Gastroesophageal sphincter (tissue), 3 donors: ENCODE measurements around the gene TPGS1.

Source experiments
- CTCF ChIP-seq, 4 experiments: fragments of 200-600 bp in 2 of 4; fragments of 450-650 bp in 2 of 4; sonication (generic) in 1 of 4; IDR thresholded peaks; one replicate each; pipeline ENCODE4 v1.5.1; 2017 to 2019; ENCODE audit warnings: antibody characterized with exemption in 4 of 4, mild to moderate bottlenecking in 2 of 4, moderate library complexity in 2 of 4
- POLR2A ChIP-seq, 2 donors: fragments of 450-650 bp; IDR thresholded peaks; one replicate each; pipeline ENCODE4 v1.6.1; 2017; ENCODE audit warnings: antibody characterized with exemption in 2 of 2, mild to moderate bottlenecking in 2 of 2, moderate library complexity in 1 of 2
- POLR2AphosphoS5 ChIP-seq: sonication (generic); formaldehyde crosslinking; IDR thresholded peaks from one replicate; pipeline ENCODE4 v1.6.1; 2017; ENCODE audit warnings: antibody characterized with exemption

DNA sequence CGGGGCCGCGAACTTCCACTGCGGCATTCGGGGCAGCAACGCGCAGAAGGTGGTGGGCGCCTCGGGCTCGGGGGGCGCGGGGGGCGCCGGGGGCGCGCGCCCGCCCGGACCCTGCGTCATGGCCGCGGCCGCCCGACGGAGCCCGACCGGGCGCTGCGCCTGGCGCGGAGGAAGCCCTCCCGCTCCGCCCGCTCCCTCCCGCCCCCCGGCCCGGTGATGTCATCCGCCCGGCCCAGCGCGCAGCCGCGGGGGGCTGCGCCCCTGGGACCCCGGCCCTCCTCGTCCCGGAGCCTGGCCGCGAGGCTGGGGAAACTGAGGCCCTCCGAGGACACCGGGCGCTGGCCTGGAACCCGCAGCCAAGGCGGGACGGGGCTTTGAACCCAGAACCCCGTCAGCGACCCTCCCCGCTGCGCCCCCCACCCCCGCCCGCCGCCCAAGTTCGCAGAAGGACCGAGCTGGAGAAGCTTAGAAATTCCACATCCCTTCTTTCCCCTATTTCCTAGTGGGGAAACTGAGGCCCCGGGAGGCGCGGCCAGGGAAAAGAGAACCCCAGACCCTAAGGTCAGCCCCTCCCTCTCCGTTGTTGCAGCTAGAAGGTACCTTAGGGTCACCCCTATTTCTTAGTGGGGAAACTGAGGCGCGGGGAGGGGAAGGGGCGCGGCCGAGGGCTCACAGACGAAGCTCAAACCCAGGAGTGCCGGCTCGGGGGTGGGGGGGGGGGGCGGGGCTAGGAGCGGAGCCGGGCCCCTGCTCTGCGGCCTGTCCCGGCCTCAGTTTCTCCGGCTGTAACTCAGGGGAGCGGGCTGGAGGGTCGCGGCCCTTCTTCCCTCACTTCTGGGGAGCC is 46.2 kb upstream of the TPGS1 start, which contains the start of gene SHC2:
- TF ChIP-seq CTCF (IDR thresholded peaks at IDR 0.05) (no peak), POLR2AphosphoS5 (no peak), POLR2A (IDR thresholded peaks at IDR 0.05) (peak in 1 of 2 donors; percentile 52)
